NCI-H2196 treated with DMSO at 0.1 percent for 48 hours (cell line): ENCODE measurements around the gene SUMF1.

Experiments
- DNase-seq: peaks from one replicate; lab custom pipeline; 2025; ENCODE audit not compliant: unreplicated experiment; lab: John Stamatoyannopoulos, UW

The SUMF1 gene

GRCh38 chr3:4417449-4417848, 49.6 kb downstream of the SUMF1 start:
- no peak for DNase-seq

GRCh38 chr3:4416961-4417360, 50.1 kb downstream of the SUMF1 start:
- no peak for DNase-seq

GRCh38 chr3:4416427-4416945, 50.6 kb downstream of the SUMF1 start:
- DNase-seq, result no peak

GRCh38 chr3:4413467-4413866, 53.6 kb downstream of the SUMF1 start:
- DNase-seq, result no peak

- DNase-seq, result no peak
Measured at GRCh38 chr3:4411833-4412232, 55.2 kb downstream of the SUMF1 start.

GRCh38 chr3:4411236-4411635, 55.8 kb downstream of the SUMF1 start:
- DNase-seq, result no peak

GRCh38 chr3:4410606-4411005, 56.5 kb downstream of the SUMF1 start:
- DNase-seq, result no peak

- DNase-seq, result no peak
Measured at GRCh38 chr3:4409971-4410573, 57.0 kb downstream of the SUMF1 start.

- no peak for DNase-seq
Measured at GRCh38 chr3:4409415-4409814, 57.7 kb downstream of the SUMF1 start.

- no peak for DNase-seq
Measured at GRCh38 chr3:4408958-4409357, 58.1 kb downstream of the SUMF1 start.

GRCh38 chr3:4407941-4408340, 59.1 kb downstream of the SUMF1 start:
- DNase-seq, result no peak

- DNase-seq, result no peak
Measured at GRCh38 chr3:4406746-4407568, 60.1 kb downstream of the SUMF1 start.

- DNase-seq, result no peak
Measured at GRCh38 chr3:4404881-4405280, 62.2 kb downstream of the SUMF1 start.

- no peak for DNase-seq
Measured at GRCh38 chr3:4401441-4401840, 65.6 kb downstream of the SUMF1 start.

GRCh38 chr3:4399476-4399875, 67.6 kb downstream of the SUMF1 start:
- DNase-seq, result no peak

- no peak for DNase-seq
Measured at GRCh38 chr3:4398941-4399245, 68.2 kb downstream of the SUMF1 start.

- DNase-seq, result no peak
Measured at GRCh38 chr3:4398120-4398940, 68.7 kb downstream of the SUMF1 start.

GRCh38 chr3:4397466-4397865, 69.6 kb downstream of the SUMF1 start:
- no peak for DNase-seq

- no peak for DNase-seq
Measured at GRCh38 chr3:4396542-4396941, 70.5 kb downstream of the SUMF1 start.

GRCh38 chr3:4396006-4396405, 71.1 kb downstream of the SUMF1 start:
- no peak for DNase-seq

- no peak for DNase-seq
Measured at GRCh38 chr3:4395448-4395847, 71.6 kb downstream of the SUMF1 start.

- no peak for DNase-seq
Measured at GRCh38 chr3:4394567-4394966, 72.5 kb downstream of the SUMF1 start.
